OCI-LY7 (cell line): ENCODE data around the gene CFAP20.

Experiments
- CTCF ChIP-seq: fragments of 200-600 bp; sonication (generic); conservative IDR thresholded peaks from 2 replicates; pipeline ENCODE4 v1.5.1; 2014; ENCODE audit warnings: mild to moderate bottlenecking, antibody characterized with exemption, low read length, moderate library complexity, mixed read lengths
- EZH2phosphoT487 ChIP-seq: fragments of 200-600 bp; sonication (generic); IDR thresholded peaks from 2 replicates; pipeline ENCODE4 v1.6.1; 2018; ENCODE audit warnings: low read depth, borderline replicate concordance, mild to moderate bottlenecking, mixed run types, antibody characterized with exemption, low read length, moderate library complexity, mixed read lengths

- TF ChIP-seq CTCF (no peak), EZH2phosphoT487 (no peak)
Observed at GRCh38 chr16:58152246-58152868, 23.2 kb upstream of the CFAP20 start.
